Bronchial epithelial cell (primary cell): ENCODE measurements around the gene KIAA0753. TPM values are rescaled to one million over a fixed set of nuclear protein-coding genes. Genes with fewer than 3 reads are reported as not detected.
"Not testable (repeated sequence)": the region's sequence is repeated elsewhere in the genome, so short reads cannot be mapped to it uniquely, and the experiment has no call there.

Source experiments
- DNase-seq: peaks from one replicate; pipeline ENCODE4 v3.0.0-alpha.2; 2010; ENCODE audit warnings: low read depth
- FAIRE-seq: peaks from 2 replicates; lab custom pipeline; 2011; peaks lifted over from hg19 to GRCh38; lab: Jason Lieb, UNC
- H3K27me3 ChIP-seq: 2 replicates; pipeline ENCODE4 v1.5.1; 2011; ENCODE audit warnings: low read length; ENCODE audit not compliant: control insufficient read depth, insufficient read depth
- H3K36me3 ChIP-seq: 2 replicates; pipeline ENCODE4 v1.5.1; 2011; ENCODE audit warnings: low read length; ENCODE audit not compliant: control insufficient read depth, insufficient read depth
- H3K4me3 ChIP-seq: 2 replicates; pipeline ENCODE4 v1.5.1; 2011; ENCODE audit warnings: mild to moderate bottlenecking, low read depth, low read length, control low read depth
- CTCF ChIP-seq: IDR thresholded peaks from 2 replicates; pipeline ENCODE4 v1.5.1; 2011; ENCODE audit warnings: mild to moderate bottlenecking, moderate library complexity, low read length, control low read depth, inconsistent platforms; ENCODE audit not compliant: insufficient read depth, severe bottlenecking
- total RNA-seq: library from RNA; depleted of rRNA; stranded (reverse); fragments of >200 nt; gene quantifications from 2 replicates; pipeline ENCODE4 v1.2.1, GENCODE V29; 2014

Gene KIAA0753
- total RNA-seq, 1 donor from 2014 or later, result 6.6 TPM

GRCh38 chr17:6660805-6661463 is 20.4 kb upstream of the KIAA0753 start:
- DNase-seq, result no peak
- TF ChIP-seq CTCF, result no peak
- FAIRE-seq, result peak; percentile 80

GRCh38 chr17:6660101-6660500 is 19.6 kb upstream of the KIAA0753 start:
- no peaks in the 10 kb centered on the region for H3K36me3 ChIP-seq
- no peak for TF ChIP-seq CTCF
- H3K27me3 ChIP-seq, result no peaks in the 10 kb centered on the region
- FAIRE-seq, result no peak
- no peak overlapping the region for H3K4me3 ChIP-seq
- no peak for DNase-seq

More at GRCh38 chr17:6660805-6661463, 20.4 kb upstream of the KIAA0753 start:
- H3K36me3 ChIP-seq, result no peaks in the 10 kb centered on the region
- no peaks in the 10 kb centered on the region for H3K27me3 ChIP-seq
- no peak overlapping the region for H3K4me3 ChIP-seq

GRCh38 chr17:6658411-6658810 is 17.9 kb upstream of the KIAA0753 start:
- not testable (repeated sequence) for DNase-seq, H3K27me3 ChIP-seq

GRCh38 chr17:6657633-6658287 is 17.2 kb upstream of the KIAA0753 start:
- Histone ChIP-seq H3K27me3 (no peaks in the 10 kb centered on the region), H3K36me3 (no peaks in the 10 kb centered on the region), H3K4me3 (peak overlapping the region; percentile 41)
- FAIRE-seq, result peak; percentile 89
- TF ChIP-seq CTCF, result no peak
- DNase-seq, result no peak

More at GRCh38 chr17:6658411-6658810, 17.9 kb upstream of the KIAA0753 start:
- not testable (repeated sequence) for H3K4me3 ChIP-seq, FAIRE-seq, H3K36me3 ChIP-seq

GRCh38 chr17:6656797-6657632 is 16.5 kb upstream of the KIAA0753 start:
- H3K4me3 ChIP-seq, result peak overlapping the region; percentile 41
- H3K36me3 ChIP-seq, H3K27me3 ChIP-seq, FAIRE-seq, DNase-seq: not testable (repeated sequence)

- not testable (repeated sequence) for DNase-seq, H3K27me3 ChIP-seq, FAIRE-seq, H3K36me3 ChIP-seq
- peak overlapping the region; percentile 50 for H3K4me3 ChIP-seq
Measured at GRCh38 chr17:6655732-6656361, 15.3 kb upstream of the KIAA0753 start.
